HG03064 (cell line): Measurements from ENCODE around the gene NAV3.
"Not testable (repeated sequence)": the region's sequence is repeated elsewhere in the genome, so short reads cannot be mapped to it uniquely, and the experiment has no call there.

ENCODE experiments used
- ATAC-seq: cut with Tn5 transposase; IDR thresholded peaks from one replicate; pipeline ENCODE4 v1.9.1; 2021; ENCODE audit warnings: low read depth; ENCODE audit not compliant: unreplicated experiment

NAV3 gene

GRCh38 chr12:78101113-78101876, 270.6 kb downstream of the NAV3 start:
- ATAC-seq: no peak

- ATAC-seq: no peak
These were observed 271.4 kb downstream of the NAV3 start for GRCh38 chr12:78101946-78102635.

- ATAC-seq: not testable (repeated sequence)
These were observed 272.1 kb downstream of the NAV3 start for GRCh38 chr12:78102801-78103200.

GRCh38 chr12:78115889-78116288, 285.2 kb downstream of the NAV3 start:
- no peak for ATAC-seq

GRCh38 chr12:78118036-78118435, 287.3 kb downstream of the NAV3 start:
- no peak for ATAC-seq

- ATAC-seq: no peak
These were observed 287.8 kb downstream of the NAV3 start for GRCh38 chr12:78118486-78118885.

GRCh38 chr12:78119351-78119918, 288.7 kb downstream of the NAV3 start:
- no peak for ATAC-seq

- ATAC-seq: no peak
These were observed 289.6 kb downstream of the NAV3 start for GRCh38 chr12:78120306-78120705.

- ATAC-seq: no peak
These were observed 290.3 kb downstream of the NAV3 start for GRCh38 chr12:78120866-78121560.

GRCh38 chr12:78121969-78122610, 291.4 kb downstream of the NAV3 start:
- ATAC-seq: no peak

- no peak for ATAC-seq
These were observed 297.5 kb downstream of the NAV3 start for GRCh38 chr12:78128211-78128610.

GRCh38 chr12:78143717-78144116, 313.0 kb downstream of the NAV3 start:
- ATAC-seq: no peak

GRCh38 chr12:78145398-78145797, 314.7 kb downstream of the NAV3 start:
- no peak for ATAC-seq

GRCh38 chr12:78146365-78146772, 315.7 kb downstream of the NAV3 start:
- no peak for ATAC-seq

GRCh38 chr12:78149459-78149858, 318.8 kb downstream of the NAV3 start:
- ATAC-seq: no peak

GRCh38 chr12:78155546-78155945, 324.9 kb downstream of the NAV3 start:
- ATAC-seq: no peak

GRCh38 chr12:78156751-78157150, 326.1 kb downstream of the NAV3 start:
- no peak for ATAC-seq

GRCh38 chr12:78157199-78157598, 326.5 kb downstream of the NAV3 start:
- no peak for ATAC-seq

GRCh38 chr12:78164154-78164553, 333.5 kb downstream of the NAV3 start:
- ATAC-seq: no peak

GRCh38 chr12:78167510-78167909, 336.8 kb downstream of the NAV3 start:
- no peak for ATAC-seq

GRCh38 chr12:78171061-78171460, 340.4 kb downstream of the NAV3 start:
- ATAC-seq: no peak
